Fibroblast of villous mesenchyme (primary cell): ENCODE data around the gene STAT5A. TPM values are rescaled to one million over a fixed set of nuclear protein-coding genes. Genes with fewer than 3 reads are reported as not detected.

Experiments
- DNase-seq: peaks from one replicate; pipeline ENCODE4 v3.0.0-alpha.2; 2010; ENCODE audit warnings: low read depth
- H3K4me3 ChIP-seq: 2 replicates; pipeline ENCODE4 v1.5.1; 2011; ENCODE audit warnings: low read depth, mild to moderate bottlenecking, low read length
- total RNA-seq: library from RNA; depleted of rRNA; stranded (reverse); fragments of >200 nt; gene quantifications from 2 replicates; pipeline ENCODE4 v1.2.3, GENCODE V29; 2012
- TF ChIP-seq, protein P1 (sequence below): IDR thresholded peaks from 2 replicates; pipeline ENCODE4 v1.5.1; 2012; ENCODE audit warnings: low read depth, mild to moderate bottlenecking, low read length; ENCODE audit not compliant: insufficient read depth

The STAT5A gene
- total RNA-seq, 1 donor: 13.8 TPM

DNA sequence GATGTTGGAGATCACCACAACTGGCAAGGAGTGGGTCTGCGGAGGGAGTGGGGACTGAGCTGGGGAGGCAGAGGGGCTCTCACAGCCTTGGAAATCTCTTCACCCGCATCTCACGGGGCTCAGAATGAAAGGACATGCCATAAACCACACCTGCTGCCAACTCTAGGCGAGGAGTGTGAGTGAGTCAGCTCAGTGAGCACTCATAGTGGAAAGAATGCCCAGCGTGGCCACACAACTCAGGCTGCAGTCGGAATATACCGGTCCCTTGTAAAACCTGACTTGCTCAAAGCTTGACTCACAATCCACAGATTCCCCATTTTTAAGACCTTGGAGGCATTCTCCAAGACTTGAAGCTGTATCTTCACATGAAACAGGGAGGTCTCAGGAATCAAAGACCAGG, 36.7 kb downstream of the STAT5A start:
- TF ChIP-seq, protein P1, sequence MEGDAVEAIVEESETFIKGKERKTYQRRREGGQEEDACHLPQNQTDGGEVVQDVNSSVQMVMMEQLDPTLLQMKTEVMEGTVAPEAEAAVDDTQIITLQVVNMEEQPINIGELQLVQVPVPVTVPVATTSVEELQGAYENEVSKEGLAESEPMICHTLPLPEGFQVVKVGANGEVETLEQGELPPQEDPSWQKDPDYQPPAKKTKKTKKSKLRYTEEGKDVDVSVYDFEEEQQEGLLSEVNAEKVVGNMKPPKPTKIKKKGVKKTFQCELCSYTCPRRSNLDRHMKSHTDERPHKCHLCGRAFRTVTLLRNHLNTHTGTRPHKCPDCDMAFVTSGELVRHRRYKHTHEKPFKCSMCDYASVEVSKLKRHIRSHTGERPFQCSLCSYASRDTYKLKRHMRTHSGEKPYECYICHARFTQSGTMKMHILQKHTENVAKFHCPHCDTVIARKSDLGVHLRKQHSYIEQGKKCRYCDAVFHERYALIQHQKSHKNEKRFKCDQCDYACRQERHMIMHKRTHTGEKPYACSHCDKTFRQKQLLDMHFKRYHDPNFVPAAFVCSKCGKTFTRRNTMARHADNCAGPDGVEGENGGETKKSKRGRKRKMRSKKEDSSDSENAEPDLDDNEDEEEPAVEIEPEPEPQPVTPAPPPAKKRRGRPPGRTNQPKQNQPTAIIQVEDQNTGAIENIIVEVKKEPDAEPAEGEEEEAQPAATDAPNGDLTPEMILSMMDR: no peak
- DNase-seq: peak; percentile 72
- H3K4me3 ChIP-seq: no peak overlapping the region

DNA sequence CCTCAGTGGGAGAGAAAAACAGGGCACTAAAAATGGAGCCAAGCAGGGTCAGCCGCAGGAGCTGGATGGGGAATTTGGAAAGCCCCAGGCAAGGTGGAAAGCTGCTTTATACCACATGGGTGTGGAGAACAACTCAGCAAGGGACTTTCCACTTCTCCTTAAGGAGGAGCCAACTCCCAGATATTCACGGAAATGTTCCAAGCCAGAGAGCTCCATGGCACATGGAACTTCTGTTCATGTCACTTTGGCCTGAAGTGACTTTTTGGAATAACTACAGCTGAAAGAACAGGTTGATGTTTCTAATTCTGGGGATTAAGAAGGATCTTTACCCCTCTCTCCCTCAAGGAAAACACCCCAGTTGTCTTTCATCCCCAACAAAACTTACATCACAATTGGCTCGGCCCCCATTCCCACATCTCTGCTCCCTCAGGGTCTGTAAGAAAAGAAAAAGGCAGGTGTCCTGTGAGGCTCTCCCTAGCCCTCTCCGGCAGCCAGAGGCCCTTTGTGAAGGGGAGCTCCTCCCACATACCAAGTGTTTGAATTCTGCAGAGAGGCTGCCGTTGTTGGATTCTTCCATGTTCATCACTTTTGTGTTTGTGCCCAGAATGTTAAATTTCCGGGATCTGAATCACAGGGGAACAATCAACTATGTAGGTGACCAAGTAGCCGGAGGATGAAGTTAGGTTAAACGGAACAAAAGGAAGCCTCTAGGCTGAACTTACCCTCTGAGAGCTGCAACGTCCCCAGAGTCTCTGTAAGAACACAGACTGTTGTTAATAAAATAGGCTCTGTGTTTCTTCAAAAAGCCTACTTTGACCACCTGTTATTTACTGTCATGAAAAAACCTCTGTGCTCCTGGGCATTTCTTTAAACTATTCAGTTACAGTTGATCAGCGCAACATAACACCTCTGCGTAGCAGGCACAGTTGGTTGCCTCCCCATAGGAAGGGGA, 41.0 kb downstream of the STAT5A start:
- peak; percentile 51 for DNase-seq
- H3K4me3 ChIP-seq: no peak overlapping the region
- TF ChIP-seq, protein P1: no peak

DNA sequence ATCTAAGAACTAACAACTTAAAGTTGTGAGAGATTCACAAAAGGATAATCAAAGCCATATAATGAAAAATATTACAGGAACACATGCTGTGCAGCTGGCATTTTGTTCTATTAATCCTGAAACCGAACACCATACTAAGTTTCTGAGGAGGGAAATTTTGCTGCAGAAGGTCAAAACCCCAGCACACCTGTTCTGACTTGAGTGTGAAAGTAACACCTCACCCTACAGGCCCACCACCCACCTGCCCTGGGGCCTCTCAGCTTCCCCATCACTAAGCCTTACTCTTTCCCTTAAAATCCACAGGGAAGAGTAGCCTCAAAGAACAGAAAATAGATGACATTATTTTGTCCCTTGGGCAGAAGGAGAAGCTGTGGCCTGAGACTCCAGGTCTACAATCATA, 44.8 kb downstream of the STAT5A start:
- DNase-seq: no peak
- H3K4me3 ChIP-seq: no peak overlapping the region
- TF ChIP-seq, protein P1: no peak

DNA sequence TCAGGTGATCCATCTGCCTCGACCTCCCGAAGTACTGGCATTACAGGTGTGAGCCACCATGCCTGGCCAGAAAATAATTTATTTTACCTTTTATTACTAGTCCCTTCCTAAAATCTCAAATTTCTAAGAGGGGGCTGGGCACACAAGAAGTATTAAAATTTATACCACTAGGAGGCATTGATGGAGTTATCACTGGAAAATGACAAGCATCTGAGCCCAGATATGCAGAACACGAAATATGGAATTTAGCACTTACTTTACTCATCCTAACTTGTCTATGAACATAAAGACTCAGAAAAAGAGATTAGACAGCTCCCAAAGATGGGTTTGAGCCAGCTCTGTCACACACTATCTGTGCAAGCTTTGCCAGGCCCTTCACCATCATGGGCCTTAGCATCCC, 46.4 kb downstream of the STAT5A start:
- H3K4me3 ChIP-seq: no peak overlapping the region
- TF ChIP-seq, protein P1: peak; percentile 19
- no peak for DNase-seq

DNA sequence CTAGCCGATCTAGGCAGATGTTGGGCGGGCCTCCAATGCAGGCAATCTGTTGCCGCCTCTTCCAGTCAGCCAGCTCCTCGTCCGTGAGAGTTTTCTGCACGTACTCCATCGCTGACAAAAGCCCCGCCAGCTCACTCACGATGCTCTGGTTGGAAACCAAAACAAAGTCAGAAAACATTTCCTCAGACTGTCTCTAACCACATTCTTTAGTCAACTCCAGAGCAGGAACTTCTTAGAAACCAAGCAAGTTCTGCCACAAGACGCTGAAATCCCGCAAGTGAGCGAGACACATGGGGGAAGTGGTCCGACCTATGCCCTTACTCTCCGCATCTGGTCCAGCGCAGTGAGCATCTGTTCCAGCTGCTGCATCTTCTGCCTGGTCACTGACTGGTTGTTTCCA, 49.1 kb downstream of the STAT5A start:
- peak; percentile 73 for DNase-seq
- H3K4me3 ChIP-seq: no peak overlapping the region
- TF ChIP-seq, protein P1: no peak

DNA sequence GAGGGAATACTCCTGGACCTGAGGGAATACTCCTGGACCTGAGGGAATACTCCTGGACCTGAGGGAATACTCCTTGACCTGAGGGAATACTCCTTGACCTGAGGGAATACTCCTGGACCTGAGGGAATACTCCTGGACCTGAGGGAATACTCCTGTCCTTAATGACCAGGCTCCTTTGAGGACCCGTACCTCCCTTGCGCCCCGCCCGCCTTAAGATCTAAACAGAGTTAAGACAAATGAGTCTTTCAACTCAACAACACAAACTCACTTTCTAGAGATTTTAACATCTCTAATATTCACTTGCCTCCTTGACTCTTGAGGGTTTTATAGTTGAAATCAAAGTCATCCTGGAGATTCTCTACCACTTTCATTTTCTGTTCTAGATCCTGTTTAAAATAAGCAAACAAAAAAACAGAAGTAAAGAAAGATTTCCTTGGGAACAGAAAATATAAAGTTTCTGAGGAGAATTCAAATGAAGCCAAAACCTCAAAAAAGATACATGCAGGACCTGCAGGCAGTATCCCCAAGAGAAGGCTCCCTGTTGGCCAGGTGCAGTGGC, 50.2 kb downstream of the STAT5A start:
- TF ChIP-seq, protein P1: no peak
- no peak for DNase-seq
- no peak overlapping the region for H3K4me3 ChIP-seq
